ENCODE measurements around the gene CCNG1.
"Not testable (repeated sequence)": the region's sequence is repeated elsewhere in the genome, so short reads cannot be mapped to it uniquely, and the experiment has no call there.

The CCNG1 gene, protein sequence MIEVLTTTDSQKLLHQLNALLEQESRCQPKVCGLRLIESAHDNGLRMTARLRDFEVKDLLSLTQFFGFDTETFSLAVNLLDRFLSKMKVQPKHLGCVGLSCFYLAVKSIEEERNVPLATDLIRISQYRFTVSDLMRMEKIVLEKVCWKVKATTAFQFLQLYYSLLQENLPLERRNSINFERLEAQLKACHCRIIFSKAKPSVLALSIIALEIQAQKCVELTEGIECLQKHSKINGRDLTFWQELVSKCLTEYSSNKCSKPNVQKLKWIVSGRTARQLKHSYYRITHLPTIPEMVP

DNA sequence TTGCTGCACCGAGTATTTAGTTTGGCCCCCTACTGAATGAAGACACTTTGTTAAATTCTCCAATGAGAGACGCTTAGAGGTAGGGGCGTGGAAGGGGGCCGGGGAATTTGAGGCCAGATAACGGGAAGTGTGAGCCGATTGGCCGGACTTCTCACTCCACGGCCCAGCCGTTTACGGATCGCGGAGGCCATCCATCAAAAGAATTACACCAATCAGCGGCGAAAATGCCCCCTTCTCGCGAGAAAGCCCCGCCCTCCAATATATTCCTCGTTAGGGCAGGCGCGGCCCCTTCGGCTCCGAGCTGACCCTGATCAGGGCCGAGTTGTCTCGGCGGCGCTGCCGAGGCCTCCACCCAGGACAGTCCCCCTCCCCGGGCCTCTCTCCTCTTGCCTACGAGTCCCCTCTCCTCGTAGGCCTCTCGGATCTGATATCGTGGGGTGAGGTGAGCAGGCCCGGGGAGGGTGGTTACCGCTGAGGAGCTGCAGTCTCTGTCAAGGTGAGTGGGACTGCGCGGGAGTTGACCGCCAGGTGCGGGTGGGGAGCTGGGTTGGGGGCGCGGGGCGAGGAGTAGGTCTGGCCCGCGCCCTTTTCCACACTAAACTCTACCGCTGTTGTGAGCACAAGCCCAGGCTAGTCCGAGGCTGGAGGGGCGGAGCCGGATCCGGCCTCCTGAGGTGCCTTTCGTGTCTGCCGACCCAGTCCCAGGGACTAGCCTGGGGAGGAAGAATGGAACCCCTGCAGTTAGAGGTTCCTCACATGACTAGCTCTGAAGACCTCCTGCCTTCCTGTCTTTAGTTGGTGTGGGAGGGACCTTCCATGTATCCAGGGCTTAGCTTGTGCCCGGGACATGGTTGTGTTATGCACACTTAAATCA, at the start of gene CCNG1:
Gene CCNG1, plus strand, starts transcription at position 287 of the 874 bp plus-strand sequence. CDS start 1,662 bp downstream, outside the sequence.
- peak; percentile 88 for DNase-seq

DNA sequence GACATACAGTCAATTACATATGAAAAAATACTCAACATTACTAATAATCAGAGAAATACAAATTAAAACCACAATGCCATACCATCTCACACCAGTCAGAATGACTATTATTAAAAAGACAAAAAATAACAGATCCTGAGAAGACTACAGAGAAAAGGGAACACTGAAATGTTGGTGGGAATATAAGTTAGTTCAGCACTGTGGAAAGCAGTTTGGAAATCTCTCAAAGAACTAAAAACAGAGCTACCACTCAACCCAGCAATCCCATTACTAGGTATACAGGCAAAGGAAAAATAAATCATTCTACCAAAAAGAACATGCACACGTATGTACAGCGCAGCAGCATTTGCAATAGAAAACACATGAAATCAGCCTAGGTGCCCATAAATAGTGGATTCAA, 41.6 kb upstream of the CCNG1 start:
- no peak for DNase-seq

- not testable (repeated sequence) for DNase-seq
Observed at GRCh38 chr5:163396818-163397340, 40.5 kb upstream of the CCNG1 start.

GRCh38 chr5:163397354-163397753, 40.0 kb upstream of the CCNG1 start:
- DNase-seq = no peak

DNA sequence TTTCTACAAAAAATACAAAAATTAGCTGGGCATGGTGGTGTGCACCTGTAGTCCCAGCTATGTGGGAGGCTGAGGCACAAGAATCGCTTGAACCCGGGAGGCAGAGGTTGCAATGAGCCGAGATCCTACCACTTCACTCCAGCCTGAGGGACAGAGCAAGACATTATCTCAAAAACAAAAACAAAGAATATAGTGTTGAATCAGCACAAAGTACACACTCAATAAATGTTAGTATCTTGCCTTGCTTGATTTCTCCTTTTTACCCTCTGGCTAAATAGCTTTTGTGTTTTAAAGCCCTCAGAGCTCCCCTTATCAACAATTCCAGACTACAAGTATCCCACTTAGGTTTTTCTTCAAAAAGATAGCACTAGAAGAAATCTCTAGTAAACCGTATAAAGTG, 37.5 kb upstream of the CCNG1 start:
- no peak for DNase-seq

GRCh38 chr5:163401271-163401670, 36.1 kb upstream of the CCNG1 start:
- no peak for DNase-seq

GRCh38 chr5:163402007-163402406, 35.4 kb upstream of the CCNG1 start:
- DNase-seq = no peak

DNA sequence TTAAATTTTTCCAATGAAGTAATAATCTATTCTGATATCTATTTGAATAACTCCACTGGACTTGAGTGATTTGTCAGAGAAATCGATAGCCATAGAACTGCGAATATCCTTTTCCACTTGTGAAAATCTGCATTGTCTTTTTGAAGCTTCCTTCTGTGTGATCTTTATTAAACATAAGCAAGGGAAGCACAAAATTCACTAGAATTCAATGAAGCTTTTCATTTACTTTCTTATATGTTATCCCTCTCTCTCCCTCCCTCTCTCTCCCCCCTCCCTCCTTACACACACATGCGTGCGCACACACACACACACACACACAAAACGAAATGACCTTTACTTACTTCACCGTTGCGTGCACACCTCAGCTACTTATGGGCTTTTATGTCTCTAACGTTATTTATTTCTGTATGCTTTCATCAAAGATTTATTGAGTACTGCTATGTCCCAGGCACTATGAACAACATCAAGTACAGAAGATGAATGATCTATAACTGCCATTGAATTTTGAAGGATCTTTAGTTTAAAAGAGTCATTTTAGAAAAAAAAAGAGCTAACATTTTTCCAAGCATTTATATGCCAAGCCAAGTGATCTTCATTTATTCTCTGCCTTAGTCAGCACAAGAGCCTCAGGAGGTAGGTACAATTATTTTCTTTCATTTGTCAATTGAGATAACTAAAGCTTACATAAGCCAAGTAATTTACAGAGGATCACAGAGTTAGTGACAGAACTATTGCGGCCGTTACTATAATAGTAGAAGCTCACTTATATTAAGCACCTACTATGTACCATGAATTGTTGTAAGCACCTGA, 32.8 kb upstream of the CCNG1 start:
- DNase-seq = no peak

DNA sequence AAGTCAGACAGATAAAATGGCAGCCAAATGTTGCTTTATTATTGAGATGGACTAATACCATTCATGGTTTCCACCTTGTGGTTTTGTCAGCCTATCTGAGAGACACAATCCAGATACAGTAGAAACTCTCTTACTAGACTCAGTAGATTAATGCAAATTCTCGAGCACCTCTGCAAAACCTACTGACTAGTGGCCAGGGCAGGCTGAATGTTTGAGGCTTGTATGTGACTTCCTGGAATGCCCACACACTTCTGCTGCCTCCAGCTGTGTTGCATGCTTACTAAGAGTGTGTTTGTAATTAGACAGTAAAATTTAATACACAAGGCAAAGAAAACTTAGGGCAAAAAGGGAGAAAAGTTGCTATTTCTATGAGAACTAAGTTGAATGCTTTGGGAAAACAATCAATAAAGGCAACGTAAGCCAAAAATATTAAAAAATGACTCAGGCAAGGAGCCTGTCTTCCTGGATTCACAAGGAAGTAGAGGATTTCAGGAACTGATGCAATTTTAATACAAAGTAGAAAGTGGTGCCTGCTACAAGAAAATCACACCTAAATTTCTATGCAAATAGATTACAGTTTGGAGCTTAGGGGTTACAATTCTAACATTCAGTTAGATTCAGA, 30.2 kb upstream of the CCNG1 start:
- no peak for DNase-seq

DNA sequence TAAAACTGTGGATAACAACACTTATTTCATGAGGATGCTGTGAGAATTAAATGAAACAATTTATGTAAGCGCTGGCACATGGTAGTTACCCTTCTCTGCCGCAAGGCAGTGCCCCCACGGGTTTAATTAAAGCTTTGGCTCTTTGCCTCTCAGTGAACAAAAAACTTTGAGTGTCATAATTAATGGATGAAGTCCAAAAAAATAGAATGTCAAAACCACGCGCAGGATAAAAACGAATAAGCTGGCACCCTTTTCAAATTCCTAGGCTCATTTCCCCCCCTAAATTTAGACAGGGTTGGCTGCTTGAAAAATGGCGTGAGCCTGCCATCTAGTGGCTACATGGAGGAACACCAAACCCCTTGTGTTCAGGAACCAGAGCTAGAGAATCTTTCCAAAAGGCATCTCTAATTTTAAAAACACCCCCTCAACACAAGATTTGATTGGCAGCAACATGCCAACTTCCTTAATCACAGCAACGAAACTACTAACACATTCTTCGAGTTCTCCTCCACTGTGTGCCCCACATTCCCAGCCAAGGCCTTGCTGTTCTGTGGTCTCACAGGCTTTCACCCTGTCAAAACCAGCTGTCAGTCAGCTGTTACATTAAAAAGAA, 29.0 kb upstream of the CCNG1 start:
- DNase-seq = no peak

DNA sequence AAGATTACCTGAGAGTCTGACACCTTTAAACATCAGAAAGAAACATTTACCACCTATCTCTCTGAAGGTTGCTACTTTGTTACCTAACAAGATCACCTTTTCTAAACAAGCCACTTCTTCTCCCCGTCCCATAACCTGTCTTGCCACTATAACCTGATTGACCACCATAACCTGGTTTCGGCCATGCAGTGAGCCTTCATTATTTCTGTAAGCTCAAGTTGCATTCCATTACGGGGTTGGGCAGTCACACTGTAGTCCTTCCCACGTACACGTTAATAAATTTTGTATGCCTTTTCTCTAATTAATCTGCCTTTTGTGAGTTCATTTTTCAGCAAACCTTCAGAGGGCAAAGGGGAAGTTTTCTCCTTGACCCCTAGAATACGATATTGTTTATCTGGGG, 28.0 kb upstream of the CCNG1 start:
- DNase-seq = no peak

GRCh38 chr5:163410505-163410904, 26.9 kb upstream of the CCNG1 start:
- no peak for DNase-seq

- not testable (repeated sequence) for DNase-seq
Observed at GRCh38 chr5:163415673-163416072, 21.7 kb upstream of the CCNG1 start.

DNA sequence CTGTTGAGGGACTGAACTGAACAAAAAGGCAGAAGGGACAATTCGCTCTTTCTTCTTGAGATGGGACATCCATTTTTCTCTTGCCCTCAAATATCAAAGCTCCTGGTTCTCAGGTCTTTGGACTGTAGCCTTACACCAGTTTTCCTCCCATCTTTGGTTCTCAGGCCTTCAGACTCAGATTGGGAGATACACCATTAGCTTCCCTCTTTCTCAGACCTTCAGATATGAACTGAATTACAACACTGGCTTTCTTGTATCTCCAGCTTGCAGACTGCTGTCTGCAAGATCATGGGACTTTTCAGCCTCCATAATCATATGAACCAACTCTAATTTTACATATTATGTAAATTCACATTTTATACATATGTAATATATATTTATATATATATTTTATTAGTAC, 12.6 kb upstream of the CCNG1 start:
- no peak for DNase-seq

- DNase-seq = not testable (repeated sequence)
Observed at GRCh38 chr5:163426128-163426527, 11.3 kb upstream of the CCNG1 start.

DNA sequence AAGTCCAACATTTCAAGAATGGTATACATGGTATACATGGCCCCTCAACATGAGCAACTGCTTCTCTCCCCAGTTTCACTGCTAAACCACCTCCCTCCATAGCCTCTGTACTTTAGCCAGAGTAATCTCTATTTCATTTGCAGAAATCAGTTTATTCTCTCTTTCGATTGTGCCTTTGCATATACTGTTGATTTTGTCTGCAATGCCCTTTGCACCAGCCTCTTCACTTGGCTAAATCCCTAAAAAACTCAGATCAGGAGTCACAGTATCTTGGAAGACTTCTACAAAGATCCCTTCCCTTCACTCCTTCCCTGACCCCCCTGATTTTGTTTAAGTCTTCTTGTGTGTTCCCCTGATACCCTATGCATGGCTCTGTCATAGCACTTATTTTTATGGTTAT, 4.9 kb upstream of the CCNG1 start:
- DNase-seq = no peak

- no peak for DNase-seq
Observed at GRCh38 chr5:163433271-163433670, 4.1 kb upstream of the CCNG1 start.

DNA sequence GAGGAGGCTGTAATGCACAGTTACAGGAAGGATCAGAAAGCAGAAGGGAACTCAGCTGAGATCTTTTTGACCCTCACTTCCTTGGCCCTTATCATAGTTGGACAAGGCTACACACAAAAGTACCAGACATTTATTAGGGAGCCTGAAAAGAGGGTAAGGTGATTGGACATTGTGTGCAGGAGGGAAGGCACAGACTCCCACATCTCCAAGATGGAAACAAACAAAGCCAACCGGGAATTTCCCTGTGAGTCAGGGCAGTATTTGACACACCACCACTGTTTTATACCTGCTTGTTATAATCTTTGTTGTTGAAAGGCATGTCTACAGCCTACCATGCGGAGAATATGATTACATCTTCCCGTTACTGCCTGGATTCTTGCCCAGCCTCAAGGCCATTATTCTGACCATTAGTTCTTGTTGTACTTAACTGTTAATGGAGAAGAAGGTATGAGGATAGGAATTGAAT, 3.0 kb upstream of the CCNG1 start:
- no peak for DNase-seq

- no peak for DNase-seq
Observed at GRCh38 chr5:163436515-163436914, 880 bp upstream of the CCNG1 start.

- DNase-seq = no peak
Observed at GRCh38 chr5:163437011-163437308, 435 bp upstream of the CCNG1 start.

DNA sequence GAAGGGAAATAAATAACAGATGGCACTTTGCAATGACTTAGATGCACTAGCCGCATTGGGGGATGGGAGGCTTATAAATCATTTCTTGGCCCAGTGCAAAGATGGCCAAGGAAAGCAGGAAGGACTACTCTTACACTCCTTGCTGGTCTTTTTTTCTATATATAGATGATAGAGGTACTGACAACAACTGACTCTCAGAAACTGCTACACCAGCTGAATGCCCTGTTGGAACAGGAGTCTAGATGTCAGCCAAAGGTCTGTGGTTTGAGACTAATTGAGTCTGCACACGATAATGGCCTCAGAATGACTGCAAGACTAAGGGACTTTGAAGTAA, 1.7 kb downstream of the CCNG1 start:
- no peak for DNase-seq

- no peak for DNase-seq
Observed at GRCh38 chr5:163440954-163441353, 3.6 kb downstream of the CCNG1 start.

Data from NCI-H187 treated with DMSO at 0.1 percent for 48 hours (cell line).